GM18505 (cell line): Measurements from ENCODE around the gene VMAC.
A peak's percentile ranks its signal among the peaks of the same experiment; 100 is the strongest.
"Not testable (repeated sequence)": the region's sequence is repeated elsewhere in the genome, so short reads cannot be mapped to it uniquely, and the experiment has no call there.

Experiments
- ATAC-seq: cut with Tn5 transposase; IDR thresholded peaks from one replicate; pipeline ENCODE4 v1.9.1; 2021; ENCODE audit not compliant: unreplicated experiment
- POLR2A ChIP-seq: IDR thresholded peaks from 4 replicates; pipeline ENCODE4 v1.6.1; 2011; ENCODE audit warnings: borderline replicate concordance; ENCODE audit not compliant: insufficient read depth, insufficient read length; ENCODE audit errors: extremely low read depth

VMAC gene

GRCh38 chr19:5904352-5905113, at the start of gene VMAC:
Gene VMAC, plus strand, starts transcription at chr19:5904872. Its CDS starts 19 bp downstream, at chr19:5904891.
- peak; percentile 66 for TF ChIP-seq POLR2A
- peak; percentile 67 for ATAC-seq

GRCh38 chr19:5855151-5855550, 49.5 kb upstream of the VMAC start:
- not testable (repeated sequence) for ATAC-seq

- TF ChIP-seq POLR2A: no peak
- no peak for ATAC-seq
These were observed 47.2 kb upstream of the VMAC start for GRCh38 chr19:5857203-5858081.

GRCh38 chr19:5863030-5863665, 41.5 kb upstream of the VMAC start:
- no peak for ATAC-seq
- TF ChIP-seq POLR2A: no peak

GRCh38 chr19:5864013-5864720, 40.5 kb upstream of the VMAC start:
- no peak for TF ChIP-seq POLR2A
- no peak for ATAC-seq

- TF ChIP-seq POLR2A: no peak
- no peak for ATAC-seq
These were observed 39.8 kb upstream of the VMAC start for GRCh38 chr19:5864725-5865486.

GRCh38 chr19:5865772-5866171, 38.9 kb upstream of the VMAC start:
- no peak for TF ChIP-seq POLR2A
- no peak for ATAC-seq

GRCh38 chr19:5867201-5868136, 37.2 kb upstream of the VMAC start:
- ATAC-seq: no peak
- no peak for TF ChIP-seq POLR2A

- no peak for TF ChIP-seq POLR2A
- no peak for ATAC-seq
These were observed 33.7 kb upstream of the VMAC start for GRCh38 chr19:5870986-5871394.

GRCh38 chr19:5873617-5874199, 31.0 kb upstream of the VMAC start:
- TF ChIP-seq POLR2A: no peak
- no peak for ATAC-seq

- ATAC-seq: not testable (repeated sequence)
These were observed 30.2 kb upstream of the VMAC start for GRCh38 chr19:5874496-5874895.
